ENCODE results near the gene ACTN2. TPM values are rescaled to one million over a fixed set of nuclear protein-coding genes. Genes with fewer than 3 reads are reported as not detected.

ACTN2 gene
- total RNA-seq, 1 donor from 2014 or later: 0.52 TPM

DNA sequence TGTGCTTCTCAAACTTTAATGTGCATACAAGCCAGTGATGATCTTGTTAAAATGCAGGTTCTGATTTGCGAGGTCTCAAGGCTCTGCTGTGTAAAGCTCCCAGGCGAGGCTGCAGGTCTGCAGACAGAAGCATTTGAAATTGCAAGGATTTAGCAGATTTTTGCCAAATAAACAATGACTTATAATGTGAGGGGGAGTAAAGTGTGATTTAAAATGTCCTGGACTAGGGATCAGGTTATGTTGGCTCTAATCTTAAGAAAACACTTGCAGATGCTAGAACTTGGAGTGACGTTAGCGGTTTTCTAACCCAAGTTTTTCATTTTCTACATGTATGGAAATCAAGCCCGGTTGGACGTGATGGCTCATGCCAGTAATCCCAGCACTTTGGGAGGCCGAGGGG is 16.2 kb upstream of the ACTN2 start:
- Histone ChIP-seq H3K79me2 (ENCODE audit: low read depth) (no peaks in the 10 kb centered on the region), H3K9me3 (ENCODE audit: low read depth) (no peaks in the 10 kb centered on the region), H3K4me1 (no peaks in the 10 kb centered on the region), H2AFZ (replicated peaks) (no peak overlapping the region), H3K36me3 (no peaks in the 10 kb centered on the region), H3K27me3 (no peaks in the 10 kb centered on the region), H3K4me2 (no peak overlapping the region), H4K20me1 (ENCODE audit: low read depth) (no peaks in the 10 kb centered on the region), H3F3A (ENCODE audit: low read depth) (no peaks in the 10 kb centered on the region), H3K27ac (no peak overlapping the region), H3K4me3 (no peak overlapping the region), H3K9ac (no peak overlapping the region)
- Mint-ChIP-seq H3K27ac (no peak overlapping the region), H3K9me3 (peaks cover 3% of the 10 kb centered on the region), H3K27me3 (ENCODE audit: insufficient read depth, low read depth) (peaks cover 3% of the 10 kb centered on the region), H3K36me3 (no peaks in the 10 kb centered on the region), H3K4me3 (no peak overlapping the region), H3K4me1 (no peaks in the 10 kb centered on the region)
- no peak for DNase-seq (ENCODE audit: low spot score)
- TF ChIP-seq, protein P1, sequence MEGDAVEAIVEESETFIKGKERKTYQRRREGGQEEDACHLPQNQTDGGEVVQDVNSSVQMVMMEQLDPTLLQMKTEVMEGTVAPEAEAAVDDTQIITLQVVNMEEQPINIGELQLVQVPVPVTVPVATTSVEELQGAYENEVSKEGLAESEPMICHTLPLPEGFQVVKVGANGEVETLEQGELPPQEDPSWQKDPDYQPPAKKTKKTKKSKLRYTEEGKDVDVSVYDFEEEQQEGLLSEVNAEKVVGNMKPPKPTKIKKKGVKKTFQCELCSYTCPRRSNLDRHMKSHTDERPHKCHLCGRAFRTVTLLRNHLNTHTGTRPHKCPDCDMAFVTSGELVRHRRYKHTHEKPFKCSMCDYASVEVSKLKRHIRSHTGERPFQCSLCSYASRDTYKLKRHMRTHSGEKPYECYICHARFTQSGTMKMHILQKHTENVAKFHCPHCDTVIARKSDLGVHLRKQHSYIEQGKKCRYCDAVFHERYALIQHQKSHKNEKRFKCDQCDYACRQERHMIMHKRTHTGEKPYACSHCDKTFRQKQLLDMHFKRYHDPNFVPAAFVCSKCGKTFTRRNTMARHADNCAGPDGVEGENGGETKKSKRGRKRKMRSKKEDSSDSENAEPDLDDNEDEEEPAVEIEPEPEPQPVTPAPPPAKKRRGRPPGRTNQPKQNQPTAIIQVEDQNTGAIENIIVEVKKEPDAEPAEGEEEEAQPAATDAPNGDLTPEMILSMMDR (IDR thresholded peaks at IDR 0.05): no peak
- TF ChIP-seq EZH2phosphoT487 (IDR thresholded peaks at IDR 0.05) (no peak), EZH2 (IDR thresholded peaks at IDR 0.05) (no peak)

DNA sequence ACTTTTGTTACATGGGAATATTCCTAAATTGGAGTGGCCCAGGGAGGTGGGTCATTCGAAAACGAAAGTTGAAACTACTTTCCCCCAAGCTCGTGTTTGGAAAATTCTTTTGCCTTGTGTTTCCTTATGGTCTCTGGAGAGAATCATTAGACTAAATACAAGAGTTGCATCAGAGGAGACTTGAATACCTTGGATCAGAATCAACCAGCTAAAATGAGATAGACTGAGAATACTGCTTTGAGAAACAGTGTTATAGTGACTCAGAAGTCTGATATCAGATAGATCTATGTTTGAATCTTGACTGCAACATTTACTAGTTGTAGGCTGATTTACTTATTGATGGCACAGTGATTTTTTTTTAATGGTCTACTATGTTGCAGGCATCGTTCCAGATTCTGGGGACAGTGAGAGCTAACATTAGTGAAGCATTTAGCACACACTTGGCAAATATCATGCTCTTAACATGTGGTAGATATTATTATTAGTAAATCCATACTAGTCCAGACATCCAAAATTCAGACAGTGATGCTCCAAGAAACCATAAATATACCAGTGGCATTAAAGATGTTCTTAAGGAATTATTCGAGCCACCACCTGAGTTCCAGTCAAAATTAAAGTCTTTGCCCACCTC is 12.9 kb upstream of the ACTN2 start:
- Histone ChIP-seq H3K9me3 (ENCODE audit: low read depth) (no peaks in the 10 kb centered on the region), H3K79me2 (ENCODE audit: low read depth) (no peaks in the 10 kb centered on the region), H3K27ac (no peak overlapping the region), H3K27me3 (no peaks in the 10 kb centered on the region), H3F3A (ENCODE audit: low read depth) (no peaks in the 10 kb centered on the region), H3K36me3 (no peaks in the 10 kb centered on the region), H3K4me3 (no peak overlapping the region), H2AFZ (replicated peaks) (no peak overlapping the region), H3K4me2 (no peak overlapping the region), H4K20me1 (ENCODE audit: low read depth) (no peaks in the 10 kb centered on the region), H3K4me1 (no peaks in the 10 kb centered on the region), H3K9ac (no peak overlapping the region)
- no peak for DNase-seq (ENCODE audit: low spot score)
- Mint-ChIP-seq H3K27me3 (ENCODE audit: insufficient read depth, low read depth) (peaks cover 3% of the 10 kb centered on the region), H3K36me3 (no peaks in the 10 kb centered on the region), H3K4me3 (no peak overlapping the region), H3K4me1 (no peaks in the 10 kb centered on the region), H3K27ac (no peak overlapping the region), H3K9me3 (no peaks in the 10 kb centered on the region)
- no peak for TF ChIP-seq EZH2phosphoT487 (IDR thresholded peaks at IDR 0.05)
- TF ChIP-seq, protein P1 (IDR thresholded peaks at IDR 0.05): no peak
- TF ChIP-seq EZH2 (IDR thresholded peaks at IDR 0.05): no peak

DNA sequence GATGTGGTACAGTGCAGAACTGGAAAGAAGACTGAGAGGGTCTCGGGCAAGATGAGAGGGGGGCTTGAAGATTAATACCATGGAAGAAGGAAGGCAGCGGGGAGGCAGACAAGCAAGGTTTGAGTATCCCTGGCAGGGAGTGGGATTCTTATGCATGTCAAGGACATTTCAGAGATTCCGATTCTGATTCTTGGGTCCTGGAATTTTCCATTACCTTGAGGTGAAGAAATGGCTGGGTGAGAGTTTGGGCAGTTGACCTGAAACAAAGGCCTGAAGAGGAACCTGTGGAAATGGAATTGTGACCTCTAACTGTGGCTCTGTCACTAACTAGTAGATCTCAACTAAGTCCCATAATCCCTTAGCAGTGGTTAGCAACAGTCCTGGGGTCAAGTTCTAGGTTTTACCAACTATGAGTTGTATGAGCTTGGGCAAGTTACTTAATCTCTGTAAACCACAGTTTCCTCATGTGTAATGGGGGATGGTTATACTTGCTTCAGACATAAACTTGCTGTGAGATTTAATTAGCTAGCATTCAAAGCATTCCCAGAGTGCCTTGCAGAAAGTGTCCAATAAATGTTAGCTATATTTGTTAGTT is 8.6 kb upstream of the ACTN2 start:
- Histone ChIP-seq H3F3A (ENCODE audit: low read depth) (no peaks in the 10 kb centered on the region), H3K27me3 (no peaks in the 10 kb centered on the region), H3K4me1 (no peaks in the 10 kb centered on the region), H4K20me1 (ENCODE audit: low read depth) (no peaks in the 10 kb centered on the region), H3K9me3 (ENCODE audit: low read depth) (no peaks in the 10 kb centered on the region), H3K4me2 (no peak overlapping the region), H2AFZ (replicated peaks) (no peak overlapping the region), H3K4me3 (no peak overlapping the region), H3K27ac (no peak overlapping the region), H3K9ac (no peak overlapping the region), H3K36me3 (no peaks in the 10 kb centered on the region), H3K79me2 (ENCODE audit: low read depth) (no peaks in the 10 kb centered on the region)
- no peak overlapping the region for H3K27ac Mint-ChIP-seq
- no peaks in the 10 kb centered on the region for H3K27me3 Mint-ChIP-seq (ENCODE audit: insufficient read depth, low read depth)
- no peaks in the 10 kb centered on the region for H3K9me3 Mint-ChIP-seq
- no peaks in the 10 kb centered on the region for H3K4me1 Mint-ChIP-seq
- no peaks in the 10 kb centered on the region for H3K36me3 Mint-ChIP-seq
- TF ChIP-seq EZH2phosphoT487 (IDR thresholded peaks at IDR 0.05) (no peak), EZH2 (IDR thresholded peaks at IDR 0.05) (no peak)
- TF ChIP-seq, protein P1 (IDR thresholded peaks at IDR 0.05): no peak
- no peak overlapping the region for H3K4me3 Mint-ChIP-seq
- DNase-seq (ENCODE audit: low spot score): no peak

Data from neural progenitor cell (in vitro differentiated cells).